Gastrocnemius medialis (tissue), 4 donors: ENCODE results near the gene FYN. TPM values are rescaled to one million over a fixed set of nuclear protein-coding genes. Genes with fewer than 3 reads are reported as not detected.
"Not testable (repeated sequence)": the region's sequence is repeated elsewhere in the genome, so short reads cannot be mapped to it uniquely, and the experiment has no call there.

Experiments
- ATAC-seq, 2 donors: fragments of 150-250 bp; one replicate each; pipeline ENCODE4 v1.9.1; 2016
- DNase-seq, 2 donors: peaks; one replicate each; pipeline ENCODE4 v3.0.0-alpha.2; 2019
- H3K27ac ChIP-seq, 4 donors: fragments of 200-600 bp; sonication (generic); 1 replicate in 1 of 4; 2 replicates in 3 of 4; pipeline ENCODE4 v1.5.1; 2016 to 2018; ENCODE audit warnings: mild to moderate bottlenecking in 2 of 4, moderate library complexity in 1 of 4
- H3K27me3 ChIP-seq, 3 donors: fragments of 200-600 bp; sonication (generic) in 2 of 3; 1 replicate in 1 of 3; 2 replicates in 2 of 3; pipeline versions ENCODE4 v1.5.1 to v1.6.0; 2016 to 2019; ENCODE audit warnings: mild to moderate bottlenecking in 1 of 3, moderate library complexity in 1 of 3
- H3K36me3 ChIP-seq, 2 donors: fragments of 200-600 bp; sonication (generic) in 1 of 2; one replicate each; pipeline ENCODE4 v1.5.1; 2017 to 2018
- H3K4me1 ChIP-seq, 2 donors: fragments of 200-600 bp; sonication (generic) in 1 of 2; one replicate each; pipeline ENCODE4 v1.5.1; 2016 to 2017; ENCODE audit warnings: mild to moderate bottlenecking in 2 of 2
- H3K4me3 ChIP-seq, 4 donors: fragments of 200-600 bp; sonication (generic) in 3 of 4; 1 replicate in 1 of 4; 2 replicates in 3 of 4; pipeline ENCODE4 v1.5.1; 2016 to 2019; ENCODE audit warnings: mild to moderate bottlenecking in 2 of 4
- H3K9me3 ChIP-seq, 3 donors: fragments of 200-600 bp; sonication (generic) in 2 of 3; 1 replicate in 1 of 3; 2 replicates in 2 of 3; pipeline ENCODE4 v1.5.1; 2016 to 2019
- POLR2A ChIP-seq, 2 donors: fragments of 450-650 bp; IDR thresholded peaks; one replicate each; pipeline ENCODE4 v1.6.1; 2017; ENCODE audit warnings: antibody characterized with exemption in 2 of 2, mild to moderate bottlenecking in 2 of 2, moderate library complexity in 2 of 2
- in situ Hi-C, 4 donors: fragments of 200-750 bp; cut with MboI; loops; one replicate each; pipeline versions ENCODE4 v1.15.0 to v1.8.0; 2017; ENCODE audit warnings: low sequenced_read_pairs in 4 of 4
- intact Hi-C: fragments of 100-400 bp; cut with DNase I; formaldehyde crosslinking; loops from one replicate; pipeline ENCODE4 v1.15.1; 2023; ENCODE audit warnings: low total_unique reads
- total RNA-seq, 4 donors: library from RNA; depleted of rRNA; stranded (reverse); fragments of >200 nt; gene quantifications; one replicate each; pipeline versions ENCODE4 v1.1.0 to v1.2.3, GENCODE V29; 2016
- TF ChIP-seq, protein P1 (sequence below), 5 experiments: fragments of 450-650 bp in 3 of 5; fragments of 200-600 bp in 2 of 5; sonication (generic) in 2 of 5; IDR thresholded peaks in 4 of 5; conservative IDR thresholded peaks in 1 of 5; 1 replicate in 4 of 5; 2 replicates in 1 of 5; pipeline ENCODE4 v1.5.1; 2016 to 2019; ENCODE audit warnings: antibody characterized with exemption in 5 of 5, mild to moderate bottlenecking in 3 of 5, moderate library complexity in 3 of 5

Gene FYN
- total RNA-seq, 4 donors from 2014 or later, result 9.2 to 36.8 (median 17.0) TPM

DNA sequence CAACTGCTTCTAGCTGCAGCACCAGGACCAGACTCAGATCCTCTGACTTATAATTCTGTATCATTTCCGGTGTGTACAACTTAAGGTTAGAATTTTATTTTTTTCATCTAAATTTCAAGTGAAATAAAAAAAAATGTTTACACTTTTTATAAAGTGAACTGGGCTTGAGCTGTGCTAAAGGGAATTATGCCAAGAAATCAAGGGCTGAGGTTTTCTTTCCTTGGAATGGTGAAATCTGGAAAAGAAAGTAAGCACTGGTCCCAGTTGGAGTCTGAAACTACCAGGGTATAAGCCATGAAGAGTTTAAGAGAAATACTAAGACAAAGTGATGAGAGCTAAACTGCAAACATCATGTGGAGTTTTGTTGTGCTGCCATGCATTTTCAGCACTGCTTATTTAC is 21.7 kb upstream of the FYN start:
- no peaks in the 10 kb centered on the region for H3K36me3 ChIP-seq
- no peak overlapping the region for H3K27ac ChIP-seq
- in situ Hi-C loops (no loop called here), intact Hi-C loops (no loop called here)
- ATAC-seq (no peak), DNase-seq (no peak)
- H3K4me1 ChIP-seq, result no peaks in the 10 kb centered on the region
- H3K27me3 ChIP-seq, result no peaks in the 10 kb centered on the region
- TF ChIP-seq, protein P1, sequence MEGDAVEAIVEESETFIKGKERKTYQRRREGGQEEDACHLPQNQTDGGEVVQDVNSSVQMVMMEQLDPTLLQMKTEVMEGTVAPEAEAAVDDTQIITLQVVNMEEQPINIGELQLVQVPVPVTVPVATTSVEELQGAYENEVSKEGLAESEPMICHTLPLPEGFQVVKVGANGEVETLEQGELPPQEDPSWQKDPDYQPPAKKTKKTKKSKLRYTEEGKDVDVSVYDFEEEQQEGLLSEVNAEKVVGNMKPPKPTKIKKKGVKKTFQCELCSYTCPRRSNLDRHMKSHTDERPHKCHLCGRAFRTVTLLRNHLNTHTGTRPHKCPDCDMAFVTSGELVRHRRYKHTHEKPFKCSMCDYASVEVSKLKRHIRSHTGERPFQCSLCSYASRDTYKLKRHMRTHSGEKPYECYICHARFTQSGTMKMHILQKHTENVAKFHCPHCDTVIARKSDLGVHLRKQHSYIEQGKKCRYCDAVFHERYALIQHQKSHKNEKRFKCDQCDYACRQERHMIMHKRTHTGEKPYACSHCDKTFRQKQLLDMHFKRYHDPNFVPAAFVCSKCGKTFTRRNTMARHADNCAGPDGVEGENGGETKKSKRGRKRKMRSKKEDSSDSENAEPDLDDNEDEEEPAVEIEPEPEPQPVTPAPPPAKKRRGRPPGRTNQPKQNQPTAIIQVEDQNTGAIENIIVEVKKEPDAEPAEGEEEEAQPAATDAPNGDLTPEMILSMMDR (IDR thresholded peaks at IDR 0.05 in 4 of 5, conservative IDR thresholded peaks at IDR 0.05 in 1 of 5), result no peak
- TF ChIP-seq POLR2A (IDR thresholded peaks at IDR 0.05), result no peak
- H3K9me3 ChIP-seq, result no peaks in the 10 kb centered on the region
- H3K4me3 ChIP-seq, result no peak overlapping the region

DNA sequence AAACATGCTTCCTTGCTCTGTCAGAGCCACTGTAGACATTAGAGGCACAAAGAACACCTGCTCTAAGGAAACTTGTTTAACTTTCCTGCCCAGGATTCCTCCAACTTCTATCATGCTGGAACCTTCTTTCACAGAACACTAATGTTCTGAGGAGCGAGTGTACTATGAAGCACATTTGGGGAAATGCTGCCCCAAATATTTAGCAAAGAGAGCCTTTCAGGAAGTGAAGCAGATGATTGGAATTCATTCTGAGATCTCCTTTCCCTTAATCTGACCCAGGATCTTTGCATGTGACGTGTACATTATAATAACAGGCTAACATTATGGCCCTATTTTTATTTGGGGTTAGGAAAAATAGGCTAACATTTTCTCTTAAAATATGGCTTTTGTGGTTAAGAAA is 21.0 kb upstream of the FYN start:
- in situ Hi-C loops (no loop called here), intact Hi-C loops (no loop called here)
- Histone ChIP-seq H3K4me1 (no peaks in the 10 kb centered on the region), H3K27me3 (no peaks in the 10 kb centered on the region), H3K9me3 (no peaks in the 10 kb centered on the region), H3K36me3 (no peaks in the 10 kb centered on the region), H3K4me3 (no peak overlapping the region), H3K27ac (no peak overlapping the region)
- TF ChIP-seq, protein P1 (IDR thresholded peaks at IDR 0.05 in 4 of 5, conservative IDR thresholded peaks at IDR 0.05 in 1 of 5), result no peak
- DNase-seq (no peak), ATAC-seq (no peak)

DNA sequence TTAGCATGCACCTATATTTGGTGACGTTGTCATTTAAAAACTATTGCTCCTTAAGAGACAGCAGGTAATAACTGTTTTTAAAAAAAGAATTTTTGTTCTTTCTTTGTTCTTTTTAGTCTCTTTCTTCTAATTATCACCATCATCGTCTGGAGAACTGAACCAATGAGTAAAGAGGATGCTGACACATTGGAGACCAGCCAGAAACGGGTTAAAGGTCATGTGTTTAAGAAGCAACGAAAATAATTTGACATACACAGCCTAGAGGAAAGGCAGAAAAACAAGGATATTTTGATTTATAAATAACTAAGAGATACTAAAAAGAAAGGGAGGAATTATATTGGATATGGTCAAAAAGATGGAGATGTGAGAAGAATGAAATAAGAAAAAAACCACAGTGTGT is 19.2 kb upstream of the FYN start:
- TF ChIP-seq, protein P1 (IDR thresholded peaks at IDR 0.05 in 4 of 5, conservative IDR thresholded peaks at IDR 0.05 in 1 of 5), result no peak
- no peak for TF ChIP-seq POLR2A (IDR thresholded peaks at IDR 0.05)
- Histone ChIP-seq H3K4me3 (no peak overlapping the region), H3K4me1 (no peaks in the 10 kb centered on the region), H3K27ac (no peak overlapping the region), H3K27me3 (no peaks in the 10 kb centered on the region), H3K9me3 (no peaks in the 10 kb centered on the region), H3K36me3 (no peaks in the 10 kb centered on the region)
- in situ Hi-C loops (no loop called here), intact Hi-C loops (no loop called here)
- DNase-seq, result no peak
- ATAC-seq, result no peak

DNA sequence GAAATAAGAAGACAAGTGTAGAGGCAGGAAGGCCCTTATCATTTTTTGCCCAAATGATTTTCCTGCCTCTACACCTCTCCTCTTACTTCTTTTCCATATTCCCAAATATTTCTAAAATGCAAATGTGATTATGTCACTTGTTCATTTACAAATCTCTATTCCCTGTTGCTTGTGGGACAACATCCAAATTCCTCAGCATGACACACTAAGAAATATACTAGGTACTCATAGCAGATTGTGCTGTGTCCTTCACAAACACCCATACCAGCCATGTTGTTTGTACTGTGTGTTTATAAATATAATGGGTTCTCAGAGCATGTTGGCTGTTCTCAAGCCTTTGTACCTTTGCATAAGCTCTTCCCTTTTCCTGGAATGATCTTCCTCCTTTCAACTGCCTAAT is 17.7 kb upstream of the FYN start:
- Histone ChIP-seq H3K36me3 (no peaks in the 10 kb centered on the region), H3K27me3 (no peaks in the 10 kb centered on the region), H3K27ac (no peak overlapping the region), H3K4me3 (no peak overlapping the region), H3K4me1 (no peaks in the 10 kb centered on the region), H3K9me3 (no peaks in the 10 kb centered on the region)
- DNase-seq (no peak), ATAC-seq (no peak)
- in situ Hi-C loops (no loop called here), intact Hi-C loops (no loop called here)
- TF ChIP-seq, protein P1 (IDR thresholded peaks at IDR 0.05 in 4 of 5, conservative IDR thresholded peaks at IDR 0.05 in 1 of 5), result no peak
- TF ChIP-seq POLR2A (IDR thresholded peaks at IDR 0.05), result no peak

DNA sequence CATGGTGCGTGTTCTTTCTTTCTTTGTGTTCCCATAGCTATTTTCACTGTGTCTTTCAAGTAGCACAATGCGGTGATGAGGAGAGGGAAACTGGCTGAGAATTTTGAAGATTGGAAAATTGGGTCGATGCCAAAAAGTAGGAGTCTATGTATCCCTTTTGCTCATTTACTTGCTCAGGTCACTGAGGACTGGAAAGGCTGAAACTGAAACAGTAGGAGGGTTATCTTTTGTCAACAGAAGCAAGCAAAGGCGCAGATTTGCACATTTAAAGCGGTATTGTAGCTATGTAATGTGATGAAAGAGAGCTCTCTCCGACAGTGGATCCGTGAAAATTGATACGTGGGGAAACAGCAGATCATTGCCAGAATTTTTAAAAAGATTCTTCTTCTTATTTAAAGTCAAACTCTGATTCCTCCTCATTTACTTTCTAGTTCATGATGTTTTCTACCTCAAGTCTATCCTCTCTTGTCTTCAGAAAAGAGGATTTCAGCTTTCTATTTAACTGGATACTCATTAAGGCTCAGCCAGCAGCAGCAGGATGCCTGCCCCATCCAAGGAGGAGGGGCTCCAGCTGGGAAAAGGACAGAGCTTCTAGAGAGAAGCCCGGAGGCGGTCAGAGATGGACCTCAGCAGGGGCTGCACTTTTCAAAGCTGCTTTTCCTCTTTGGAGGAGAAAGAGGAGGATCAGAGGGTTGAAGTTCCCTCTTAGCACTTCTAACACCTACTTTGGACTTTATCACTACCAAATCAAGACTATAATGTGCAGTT is 15.9 kb upstream of the FYN start:
- intact Hi-C loops, result no loop called here
- TF ChIP-seq, protein P1 (IDR thresholded peaks at IDR 0.05 in 4 of 5, conservative IDR thresholded peaks at IDR 0.05 in 1 of 5), result no peak
- no peak for TF ChIP-seq POLR2A (IDR thresholded peaks at IDR 0.05)
- ATAC-seq (no peak), DNase-seq (no peak)
- Histone ChIP-seq H3K27me3 (no peaks in the 10 kb centered on the region), H3K27ac (no peak overlapping the region), H3K9me3 (no peaks in the 10 kb centered on the region), H3K36me3 (no peaks in the 10 kb centered on the region), H3K4me1 (no peaks in the 10 kb centered on the region), H3K4me3 (peak overlapping the region in 2 of 4 donors; percentile 17 to 24)
- in situ Hi-C loops, result no loop called here

DNA sequence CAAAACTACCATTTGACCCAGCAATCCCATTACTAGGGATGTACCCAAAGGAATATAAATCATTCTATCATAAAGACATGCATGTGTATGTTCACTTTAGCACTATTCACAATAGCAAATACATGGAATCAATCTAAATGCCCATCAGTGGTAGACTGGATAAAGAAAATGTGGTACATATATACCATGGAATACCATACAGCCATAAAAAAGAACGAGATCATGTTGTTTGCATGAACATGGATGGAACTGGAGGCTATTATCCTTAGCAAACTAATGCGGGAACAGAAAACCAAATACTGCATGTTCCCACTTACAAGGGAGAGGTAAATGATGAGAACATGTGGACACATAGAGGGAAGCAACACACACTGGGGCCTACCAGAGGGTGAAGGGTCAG is 13.5 kb upstream of the FYN start:
- in situ Hi-C loops, H3K27me3 ChIP-seq, intact Hi-C loops, DNase-seq, H3K9me3 ChIP-seq, H3K4me1 ChIP-seq, H3K4me3 ChIP-seq, ATAC-seq, H3K36me3 ChIP-seq, H3K27ac ChIP-seq: not testable (repeated sequence)
